K562 (cell line): Measurements from ENCODE around the gene MAML3. TPM values are rescaled to one million over a fixed set of nuclear protein-coding genes. Genes with fewer than 3 reads are reported as not detected.

Experiments
- ATAC-seq: fragments of 200-7000 bp; cut with Tn5 transposase; 3 replicates; pipeline ENCODE4 v1.9.1; 2020; ENCODE audit warnings: moderate library complexity
- BruUV-seq: library from RNA; stranded (reverse); fragments of 400-500 nt; replicated peaks from 2 replicates; lab custom pipeline; 2021; lab: Mats Ljungman, UMichigan
- CTCF ChIA-PET: fragments of 300-600 bp; formaldehyde crosslinking; extraction: SDS; loops from one replicate; lab custom pipeline; 2021; ENCODE audit warnings: low intra/inter-chr PET ratio; lab: Yijun Ruan, JAX
- POLR2A ChIA-PET: fragments of 300-600, 350-650 bp; sonication (Branson Sonifier 250); formaldehyde crosslinking; extraction: SDS; loops from one replicate; lab custom pipeline; 2021; ENCODE audit warnings: antibody characterized with exemption, inconsistent platforms; lab: Yijun Ruan, JAX
- DNase-seq, 4 experiments: peaks; one replicate each; pipeline versions ENCODE4 v3.0.0 to v3.0.0-alpha.2; 2011 to 2018; ENCODE audit warnings: low spot score in 3 of 4, mixed read lengths in 3 of 4; ENCODE audit errors: extremely low read depth in 1 of 4
- FAIRE-seq: peaks from 2 replicates; lab custom pipeline; 2011; peaks lifted over from hg19 to GRCh38; lab: Jason Lieb, UNC
- H2AFZ ChIP-seq: 2 replicates; pipeline ENCODE4 v1.6.0; 2011; ENCODE audit warnings: low read depth, low read length, control low read depth, inconsistent platforms
- H3K27ac ChIP-seq: fragments of 200-600 bp; 3 replicates; pipeline ENCODE4 v1.8.0; 2011; ENCODE audit warnings: low read depth, mild to moderate bottlenecking, control low read depth, inconsistent platforms, low read length, moderate library complexity, mixed read lengths; ENCODE audit errors: extremely low read depth
- H3K27me3 ChIP-seq, 2 experiments: fragments of 300-600 bp in 1 of 2; 2 replicates in 1 of 2; 3 replicates in 1 of 2; pipeline versions ENCODE4 v1.6.0 to v1.8.0; 2011; ENCODE audit warnings: inconsistent platforms in 2 of 2, low read length in 2 of 2, mild to moderate bottlenecking in 1 of 2, mixed read lengths in 1 of 2, moderate library complexity in 1 of 2; ENCODE audit not compliant: control insufficient read depth in 2 of 2, insufficient read depth in 2 of 2
- H3K36me3 ChIP-seq: fragments of 300-600 bp; 3 replicates; pipeline ENCODE4 v1.8.0; 2011; ENCODE audit warnings: mild to moderate bottlenecking, low read length, inconsistent platforms; ENCODE audit not compliant: control insufficient read depth, insufficient read depth
- H3K4me1 ChIP-seq, 2 experiments: fragments of 200-600 bp in 1 of 2; replicated peaks in 1 of 2; 2 replicates in 1 of 2; 3 replicates in 1 of 2; pipeline versions ENCODE4 v1.5.1 to v1.8.0; 2011; ENCODE audit warnings: inconsistent platforms in 2 of 2, low read length in 2 of 2, mild to moderate bottlenecking in 1 of 2, mixed read lengths in 1 of 2, moderate library complexity in 1 of 2; ENCODE audit not compliant: control insufficient read depth in 2 of 2, insufficient read depth in 2 of 2
- H3K4me2 ChIP-seq: 2 replicates; pipeline ENCODE4 v1.6.1; 2011; ENCODE audit warnings: low read length, control low read depth, inconsistent platforms, mixed read lengths; ENCODE audit not compliant: insufficient read depth
- H3K4me3 ChIP-seq: fragments of 200-600 bp; sonication (generic), shearing (Covaris generic); 2 replicates; pipeline ENCODE4 v1.5.1; 2016; ENCODE audit warnings: control low read depth, inconsistent platforms
- H3K79me2 ChIP-seq: fragments of 200-600 bp; 3 replicates; pipeline ENCODE4 v1.8.0; 2011; ENCODE audit warnings: low read length, inconsistent platforms; ENCODE audit not compliant: control insufficient read depth, insufficient read depth
- H3K9ac ChIP-seq, 2 experiments: 2 replicates each; pipeline versions ENCODE4 v1.6.0 to v1.6.1; 2011; ENCODE audit warnings: low read depth in 2 of 2, low read length in 2 of 2, control low read depth in 1 of 2, inconsistent platforms in 1 of 2, mild to moderate bottlenecking in 1 of 2, mixed read lengths in 1 of 2; ENCODE audit not compliant: insufficient read depth in 1 of 2
- H3K9me1 ChIP-seq: one replicate; pipeline ENCODE4 v1.6.0; 2011; ENCODE audit warnings: inconsistent platforms, mild to moderate bottlenecking, low read length, moderate library complexity; ENCODE audit not compliant: control insufficient read depth, insufficient read depth
- H3K9me3 ChIP-seq: replicated peaks from 2 replicates; pipeline ENCODE4 v1.5.1; 2011; ENCODE audit warnings: low read depth, low read length, inconsistent platforms; ENCODE audit not compliant: control insufficient read depth, insufficient read depth
- H4K20me1 ChIP-seq: replicated peaks from 2 replicates; pipeline ENCODE4 v1.6.1; 2011; ENCODE audit warnings: low read length, inconsistent platforms, mixed read lengths; ENCODE audit not compliant: control insufficient read depth, insufficient read depth
- ETS1 ChIP-seq: conservative IDR thresholded peaks from 2 replicates; pipeline ENCODE4 v1.6.1; 2011; ENCODE audit warnings: low read depth, mild to moderate bottlenecking, low read length; ENCODE audit not compliant: control insufficient read depth
- FOS ChIP-seq: IDR thresholded peaks from 3 replicates; pipeline ENCODE4 v1.6.1; 2011; ENCODE audit not compliant: insufficient read length; ENCODE audit errors: extremely low read depth
- GATAD2A ChIP-seq: fragments of 450-650 bp; IDR thresholded peaks from 2 replicates; pipeline ENCODE4 v1.6.1; 2017
- MCM5 ChIP-seq: fragments of 450-650 bp; IDR thresholded peaks from 2 replicates; pipeline ENCODE4 v1.6.1; 2016; ENCODE audit warnings: low read depth
- MEF2D ChIP-seq: conservative IDR thresholded peaks from 2 replicates; pipeline ENCODE4 v1.6.1; 2016; ENCODE audit warnings: low read depth, missing genetic modification characterization, missing compliant biosample characterization
- MIER1 ChIP-seq: fragments of 450-650 bp; IDR thresholded peaks from 2 replicates; pipeline ENCODE4 v1.6.1; 2016; ENCODE audit warnings: antibody characterized with exemption, mild to moderate bottlenecking, low read depth
- NR1H2 ChIP-seq: sonication (generic); formaldehyde crosslinking; IDR thresholded peaks from 2 replicates; pipeline ENCODE4 v1.4.0; 2020; ENCODE audit warnings: mild to moderate bottlenecking, missing genetic modification reagents
- NUFIP1 ChIP-seq: fragments of 450-650 bp; IDR thresholded peaks from 2 replicates; pipeline ENCODE4 v1.6.1; 2018; ENCODE audit not compliant: partially characterized antibody
- PATZ1 ChIP-seq: fragments of 250-450 bp; sonication (Bioruptor Pico); IDR thresholded peaks from 2 replicates; pipeline ENCODE4 v1.5.0; 2020; ENCODE audit warnings: mild to moderate bottlenecking, borderline replicate concordance
- POLR2AphosphoS5 ChIP-seq: IDR thresholded peaks from 2 replicates; pipeline ENCODE4 v1.6.1; 2011; ENCODE audit warnings: mild to moderate bottlenecking, low read depth, low read length, moderate library complexity; ENCODE audit not compliant: control insufficient read depth, insufficient read depth
- PPARD ChIP-seq: fragments of 250-450 bp; sonication (Bioruptor Pico); IDR thresholded peaks from 2 replicates; pipeline ENCODE4 v1.8.0; 2022; ENCODE audit warnings: inconsistent platforms, mild to moderate bottlenecking, moderate library complexity
- RAD21 ChIP-seq, 2 experiments: fragments of 250-450 bp in 1 of 2; fragments of 450-650 bp in 1 of 2; sonication (Bioruptor Pico) in 1 of 2; formaldehyde crosslinking in 1 of 2; IDR thresholded peaks in 1 of 2; conservative IDR thresholded peaks in 1 of 2; 2 replicates each; pipeline versions ENCODE4 v1.4.0 to v1.8.0; 2020 to 2022; ENCODE audit warnings: mild to moderate bottlenecking in 2 of 2, moderate library complexity in 1 of 2
- RHOXF2B ChIP-seq: fragments of 250-450 bp; sonication (Bioruptor Pico); conservative IDR thresholded peaks from 2 replicates; pipeline ENCODE4 v1.5.1; 2021
- U2AF1 ChIP-seq: fragments of 200-400 bp; formaldehyde crosslinking; optimal IDR thresholded peaks from 2 replicates; pipeline ENCODE3; 2017; ENCODE audit warnings: mild to moderate bottlenecking, low read depth, low read length, moderate library complexity
- ZBTB26 ChIP-seq: fragments of 450-650 bp; formaldehyde crosslinking; IDR thresholded peaks from 2 replicates; pipeline ENCODE4 v1.4.0; 2022; ENCODE audit warnings: missing genetic modification characterization
- WGBS: fragments of 100-300 bp; shearing (Covaris generic); methylation state at CpG from one replicate; pipeline ENCODE4 v1.1.6; 2016; ENCODE audit warnings: low coverage, mixed read lengths; ENCODE audit not compliant: insufficient coverage; ENCODE audit errors: missing lambda C conversion rate; 5-methylcytosine and 5-hydroxymethylcytosine counted together
- in situ Hi-C: fragments of 300-500 bp; cut with MboI; formaldehyde crosslinking; loops from 4 replicates; pipeline ENCODE4 v1.15.0; 2018; ENCODE audit warnings: inconsistent platforms, mixed read lengths
- intact Hi-C: fragments of 100-400 bp; cut with micrococcal nuclease; formaldehyde crosslinking; loops from 2 replicates; pipeline ENCODE4 v1.14.2; 2022
- polyA plus RNA-seq, 8 experiments: library from polyadenylated mRNA; depleted of rRNA in 4 of 8; stranded (reverse) in 5 of 8; unstranded in 3 of 8; fragments of >200 nt; fragmentation: Nextera tagmentation in 2 of 8; fragmentation: Illumina TruSeq in 1 of 8; extraction: Ambion mirVana in 2 of 8; extraction: Trizol in 1 of 8; gene quantifications; 2 replicates each; pipeline versions ENCODE4 v1.2.1 to v1.2.3, GENCODE V29; 2011 to 2014; ENCODE audit warnings: inconsistent platforms in 1 of 8, missing spikeins in 1 of 8
- total RNA-seq, 7 experiments: library from RNA; depleted of rRNA in 6 of 7; stranded (reverse); fragments of >200 nt in 6 of 7; fragmentation: Illumina TruSeq in 2 of 7; extraction: Trizol in 2 of 7; gene quantifications; 2 replicates each; pipeline versions ENCODE4 v1.2.1 to v1.2.3, GENCODE V29; 2011 to 2021; ENCODE audit warnings: low replicate concordance in 1 of 7

Gene MAML3
- total and polyA plus RNA-seq, 9 of the 15 experiments (the other 6 are each of a cell fraction or from before 2014, with no cell fraction given) = 0.01 to 0.55 (median 0.25) TPM

- no peak for TF ChIP-seq ETS1
- TF ChIP-seq RAD21 (CRISPR knock-in tag; conservative IDR thresholded peaks at IDR 0.05 in 1 of 2, IDR thresholded peaks at IDR 0.05 in 1 of 2) = no peak
- TF ChIP-seq FOS = no peak
- no peak for TF ChIP-seq NR1H2
These were observed 336.1 kb downstream of the MAML3 start (continued) for GRCh38 chr4:139817657-139818452.

GRCh38 chr4:139816856-139817255, 337.1 kb downstream of the MAML3 start:
- peaks cover 6 to 27% of the 10 kb centered on the region in 2 experiments; a peak in 4 of 5 replicates for H3K27me3 ChIP-seq
- H3K4me3 ChIP-seq = no peak overlapping the region
- H3K9ac ChIP-seq = no peak overlapping the region
- H2AFZ ChIP-seq = no peak overlapping the region
- H3K9me1 ChIP-seq = no peaks in the 10 kb centered on the region
- H4K20me1 ChIP-seq = peaks cover 2% of the 10 kb centered on the region; the same call in 1 of the 2 replicates
- DNase-seq (no peak), ATAC-seq (no peak), FAIRE-seq (no peak)
- in situ Hi-C loops (no loop called here), intact Hi-C loops (no loop called here)
- 2% methylated on average over 3 of the region's 3 CpGs for WGBS
- ChIA-PET POLR2A (no interaction called here), CTCF (no interaction called here)
- no TSS peak for BruUV-seq
- H3K4me1 ChIP-seq = peaks cover 0 to 3% of the 10 kb centered on the region in 2 experiments; a peak in 1 of 5 replicates
- no peaks in the 10 kb centered on the region for H3K79me2 ChIP-seq
- no peak overlapping the region for H3K4me2 ChIP-seq
- no peaks in the 10 kb centered on the region for H3K36me3 ChIP-seq
- H3K9me3 ChIP-seq = no peaks in the 10 kb centered on the region
- TF ChIP-seq U2AF1 = no peak
- no peak for TF ChIP-seq MEF2D (tag)
- TF ChIP-seq PPARD (CRISPR knock-in tag) = no peak
- TF ChIP-seq RAD21 (CRISPR knock-in tag; conservative IDR thresholded peaks at IDR 0.05 in 1 of 2, IDR thresholded peaks at IDR 0.05 in 1 of 2) = no peak
- TF ChIP-seq NUFIP1 = no peak
- TF ChIP-seq POLR2AphosphoS5 = no peak
- TF ChIP-seq RHOXF2B (CRISPR knock-in tag) = no peak
- TF ChIP-seq GATAD2A = no peak
- TF ChIP-seq MCM5 = no peak
- no peak for TF ChIP-seq ZBTB26 (CRISPR knock-in tag)
- no peak for TF ChIP-seq MIER1
- no peak for TF ChIP-seq PATZ1
- H3K27ac ChIP-seq = no peak overlapping the region
